Panc1 (cell line): ENCODE measurements around the gene DIDO1. TPM values are rescaled to one million over a fixed set of nuclear protein-coding genes. Genes with fewer than 3 reads are reported as not detected.

ENCODE experiments used
- ATAC-seq: fragments of 200-7000 bp; cut with Tn5 transposase; 2 replicates; pipeline ENCODE4 v1.9.1; 2020; ENCODE audit warnings: mild to moderate bottlenecking, moderate library complexity
- BruUV-seq: library from RNA; stranded (reverse); fragments of 400-500 nt; replicated peaks from 2 replicates; lab custom pipeline; 2021; lab: Mats Ljungman, UMichigan
- CTCF ChIA-PET: fragments of 300-600 bp; sonication (Branson Sonifier 250); formaldehyde crosslinking; loops from one replicate; lab custom pipeline; 2022; ENCODE audit warnings: antibody characterized with exemption; lab: Charles Lee
- POLR2A ChIA-PET: fragments of 300-600 bp; sonication (Branson Sonifier 250); formaldehyde crosslinking; loops from one replicate; lab custom pipeline; 2022; ENCODE audit warnings: antibody characterized with exemption; lab: Charles Lee
- DNase-seq: peaks from one replicate; pipeline ENCODE4 v3.0.0-alpha.2; 2010; ENCODE audit warnings: low read depth, low spot score
- H3K27ac ChIP-seq: 2 replicates; pipeline ENCODE4 v1.5.1; 2011; ENCODE audit warnings: mild to moderate bottlenecking, low read length, inconsistent platforms
- H3K27me3 ChIP-seq: fragments of 200-500 bp; sonication (Bioruptor generic); 2 replicates; pipeline ENCODE4 v1.6.0; 2014; ENCODE audit warnings: low read length, inconsistent platforms; ENCODE audit not compliant: control insufficient read depth, insufficient read depth
- H3K36me3 ChIP-seq: fragments of 200-500 bp; sonication (Bioruptor generic); 2 replicates; pipeline ENCODE4 v1.5.1; 2014; ENCODE audit warnings: inconsistent platforms, mild to moderate bottlenecking, low read length, moderate library complexity; ENCODE audit not compliant: control insufficient read depth, insufficient read depth
- H3K4me1 ChIP-seq: 2 replicates; pipeline ENCODE4 v1.5.1; 2011; ENCODE audit warnings: inconsistent platforms, mild to moderate bottlenecking, low read length, moderate library complexity; ENCODE audit not compliant: control insufficient read depth, insufficient read depth
- H3K4me3 ChIP-seq, 2 experiments: 2 replicates each; pipeline ENCODE4 v1.5.1; 2011 to 2012; ENCODE audit warnings: low read depth in 2 of 2, low read length in 2 of 2, mild to moderate bottlenecking in 2 of 2, inconsistent platforms in 1 of 2, moderate library complexity in 1 of 2
- H3K9me3 ChIP-seq: fragments of 200-500 bp; sonication (Bioruptor generic); 2 replicates; pipeline ENCODE4 v1.5.1; 2014; ENCODE audit warnings: low read depth, mild to moderate bottlenecking, inconsistent platforms, low read length, moderate library complexity; ENCODE audit not compliant: control insufficient read depth, insufficient read depth
- CTCF ChIP-seq: fragments of 450-650 bp; IDR thresholded peaks from 2 replicates; pipeline ENCODE4 v1.5.1; 2017; ENCODE audit warnings: mild to moderate bottlenecking
- POLR2AphosphoS5 ChIP-seq: IDR thresholded peaks from 2 replicates; pipeline ENCODE4 v1.6.1; 2012; ENCODE audit warnings: mild to moderate bottlenecking, low read depth, low read length, moderate library complexity
- SIN3A ChIP-seq: IDR thresholded peaks from 2 replicates; pipeline ENCODE4 v1.6.1; 2012; ENCODE audit warnings: low read depth, mild to moderate bottlenecking, low read length, moderate library complexity, borderline replicate concordance; ENCODE audit not compliant: insufficient read depth
- TCF7L2 ChIP-seq: IDR thresholded peaks from 2 replicates; pipeline ENCODE4 v1.6.1; 2011; ENCODE audit warnings: mild to moderate bottlenecking, low read depth, low read length, inconsistent platforms
- in situ Hi-C: cut with HindIII; loops from 2 replicates; pipeline ENCODE4 v1.10.0; 2016; ENCODE audit warnings: low sequenced_read_pairs, low pct_unique_long_range_greater_than_20kb
- intact Hi-C: fragments of 100-400 bp; cut with micrococcal nuclease; formaldehyde crosslinking; loops from one replicate; pipeline ENCODE4 v1.10.0; 2022; ENCODE audit not compliant: unreplicated experiment
- total RNA-seq: library from RNA; stranded (reverse); gene quantifications from one replicate; pipeline ENCODE4 v1.2.1, GENCODE V29; 2021; ENCODE audit not compliant: unreplicated experiment
- TF ChIP-seq, protein P1 (sequence below), 2 experiments: IDR thresholded peaks; 2 replicates each; pipeline ENCODE4 v1.6.1; 2011 to 2012; ENCODE audit warnings: low read depth in 2 of 2, control low read depth in 1 of 2, low read length in 1 of 2, mild to moderate bottlenecking in 1 of 2, moderate library complexity in 1 of 2; ENCODE audit not compliant: insufficient read depth in 1 of 2

The DIDO1 gene
- total RNA-seq, 1 experiment from 2014 or later, result 57.3 TPM

GRCh38 chr20:62836967-62837490 is 89.3 kb downstream of the DIDO1 start:
- no peak overlapping the region for H3K27ac ChIP-seq
- BruUV-seq, result no TSS peak
- CTCF ChIA-PET, result no interaction called here
- intact Hi-C loops, result no loop called here
- in situ Hi-C loops, result no loop called here
- H3K36me3 ChIP-seq, result no peaks in the 10 kb centered on the region
- H3K9me3 ChIP-seq, result no peaks in the 10 kb centered on the region
- DNase-seq (no peak), ATAC-seq (no peak)
- TF ChIP-seq TCF7L2 (no peak), CTCF (no peak), SIN3A (no peak), POLR2AphosphoS5 (no peak)
- TF ChIP-seq, protein P1, sequence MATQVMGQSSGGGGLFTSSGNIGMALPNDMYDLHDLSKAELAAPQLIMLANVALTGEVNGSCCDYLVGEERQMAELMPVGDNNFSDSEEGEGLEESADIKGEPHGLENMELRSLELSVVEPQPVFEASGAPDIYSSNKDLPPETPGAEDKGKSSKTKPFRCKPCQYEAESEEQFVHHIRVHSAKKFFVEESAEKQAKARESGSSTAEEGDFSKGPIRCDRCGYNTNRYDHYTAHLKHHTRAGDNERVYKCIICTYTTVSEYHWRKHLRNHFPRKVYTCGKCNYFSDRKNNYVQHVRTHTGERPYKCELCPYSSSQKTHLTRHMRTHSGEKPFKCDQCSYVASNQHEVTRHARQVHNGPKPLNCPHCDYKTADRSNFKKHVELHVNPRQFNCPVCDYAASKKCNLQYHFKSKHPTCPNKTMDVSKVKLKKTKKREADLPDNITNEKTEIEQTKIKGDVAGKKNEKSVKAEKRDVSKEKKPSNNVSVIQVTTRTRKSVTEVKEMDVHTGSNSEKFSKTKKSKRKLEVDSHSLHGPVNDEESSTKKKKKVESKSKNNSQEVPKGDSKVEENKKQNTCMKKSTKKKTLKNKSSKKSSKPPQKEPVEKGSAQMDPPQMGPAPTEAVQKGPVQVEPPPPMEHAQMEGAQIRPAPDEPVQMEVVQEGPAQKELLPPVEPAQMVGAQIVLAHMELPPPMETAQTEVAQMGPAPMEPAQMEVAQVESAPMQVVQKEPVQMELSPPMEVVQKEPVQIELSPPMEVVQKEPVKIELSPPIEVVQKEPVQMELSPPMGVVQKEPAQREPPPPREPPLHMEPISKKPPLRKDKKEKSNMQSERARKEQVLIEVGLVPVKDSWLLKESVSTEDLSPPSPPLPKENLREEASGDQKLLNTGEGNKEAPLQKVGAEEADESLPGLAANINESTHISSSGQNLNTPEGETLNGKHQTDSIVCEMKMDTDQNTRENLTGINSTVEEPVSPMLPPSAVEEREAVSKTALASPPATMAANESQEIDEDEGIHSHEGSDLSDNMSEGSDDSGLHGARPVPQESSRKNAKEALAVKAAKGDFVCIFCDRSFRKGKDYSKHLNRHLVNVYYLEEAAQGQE (IDR thresholded peaks at IDR 0.05; ENCODE audit: insufficient read depth in 1 of 2, low read depth in 2 of 2, low read length in 1 of 2), result no peak
- H3K4me1 ChIP-seq, result no peaks in the 10 kb centered on the region
- POLR2A ChIA-PET, result no interaction called here
- H3K27me3 ChIP-seq, result no peaks in the 10 kb centered on the region
- no peak overlapping the region for H3K4me3 ChIP-seq

GRCh38 chr20:62835931-62836861 is 90.1 kb downstream of the DIDO1 start:
- POLR2A ChIA-PET, result no interaction called here

More at GRCh38 chr20:62835931-62836861, 90.1 kb downstream of the DIDO1 start:
- CTCF ChIA-PET, result no interaction called here
- Histone ChIP-seq H3K27me3 (no peaks in the 10 kb centered on the region), H3K36me3 (no peaks in the 10 kb centered on the region), H3K4me3 (no peak overlapping the region), H3K9me3 (no peaks in the 10 kb centered on the region), H3K27ac (no peak overlapping the region), H3K4me1 (peaks cover 7% of the 10 kb centered on the region)
- TF ChIP-seq, protein P1 (IDR thresholded peaks at IDR 0.05; ENCODE audit: insufficient read depth in 1 of 2, low read depth in 2 of 2, low read length in 1 of 2), result no peak
- TF ChIP-seq CTCF (no peak), POLR2AphosphoS5 (no peak), SIN3A (no peak), TCF7L2 (no peak)
- in situ Hi-C loops, result no loop called here
- DNase-seq (no peak), ATAC-seq (no peak)
- no TSS peak for BruUV-seq
- intact Hi-C loops, result no loop called here
